Activated CD4-positive, alpha-beta memory T cell treated with anti-CD3 and anti-CD28 coated beads, Interleukin-2, amount 10 ng/mL, durations not matched to agents 7 days and 5 days (primary cell): Measurements from ENCODE around the gene C16orf82. TPM values are rescaled to one million over a fixed set of nuclear protein-coding genes. Genes with fewer than 3 reads are reported as not detected.

Source experiments
- CTCF ChIA-PET: fragments of 350-600 bp; sonication (Branson Sonifier 250); formaldehyde crosslinking; loops from one replicate; lab custom pipeline; 2021; ENCODE audit warnings: antibody characterized with exemption, inconsistent platforms; lab: Charles Lee
- POLR2A ChIA-PET: fragments of 350-600 bp; sonication (Branson Sonifier 250); formaldehyde crosslinking; loops from one replicate; lab custom pipeline; 2021; ENCODE audit warnings: antibody characterized with exemption; lab: Charles Lee
- DNase-seq: peaks from one replicate; pipeline ENCODE4 v3.0.0-alpha.2; 2020
- H3K27ac Mint-ChIP-seq: one replicate; pipeline ENCODE4 v1.8.0; 2021; ENCODE audit warnings: mild to moderate bottlenecking, mixed read lengths
- H3K27me3 Mint-ChIP-seq: one replicate; pipeline ENCODE4 v1.8.0; 2021; ENCODE audit warnings: mixed read lengths
- H3K36me3 Mint-ChIP-seq: one replicate; pipeline ENCODE4 v1.8.0; 2021; ENCODE audit warnings: low read depth, mixed read lengths
- H3K4me1 Mint-ChIP-seq: one replicate; pipeline ENCODE4 v1.8.0; 2021; ENCODE audit warnings: mixed read lengths
- H3K4me3 Mint-ChIP-seq: one replicate; pipeline ENCODE4 v1.8.0; 2021; ENCODE audit warnings: mild to moderate bottlenecking, mixed read lengths
- H3K9me3 Mint-ChIP-seq: one replicate; pipeline ENCODE4 v1.8.0; 2021; ENCODE audit warnings: mixed read lengths
- total RNA-seq, 2 experiments: library from RNA; stranded (reverse); gene quantifications; one replicate each; pipeline ENCODE4 v1.2.3, GENCODE V29; 2021

Gene C16orf82
- not detected for total RNA-seq

DNA sequence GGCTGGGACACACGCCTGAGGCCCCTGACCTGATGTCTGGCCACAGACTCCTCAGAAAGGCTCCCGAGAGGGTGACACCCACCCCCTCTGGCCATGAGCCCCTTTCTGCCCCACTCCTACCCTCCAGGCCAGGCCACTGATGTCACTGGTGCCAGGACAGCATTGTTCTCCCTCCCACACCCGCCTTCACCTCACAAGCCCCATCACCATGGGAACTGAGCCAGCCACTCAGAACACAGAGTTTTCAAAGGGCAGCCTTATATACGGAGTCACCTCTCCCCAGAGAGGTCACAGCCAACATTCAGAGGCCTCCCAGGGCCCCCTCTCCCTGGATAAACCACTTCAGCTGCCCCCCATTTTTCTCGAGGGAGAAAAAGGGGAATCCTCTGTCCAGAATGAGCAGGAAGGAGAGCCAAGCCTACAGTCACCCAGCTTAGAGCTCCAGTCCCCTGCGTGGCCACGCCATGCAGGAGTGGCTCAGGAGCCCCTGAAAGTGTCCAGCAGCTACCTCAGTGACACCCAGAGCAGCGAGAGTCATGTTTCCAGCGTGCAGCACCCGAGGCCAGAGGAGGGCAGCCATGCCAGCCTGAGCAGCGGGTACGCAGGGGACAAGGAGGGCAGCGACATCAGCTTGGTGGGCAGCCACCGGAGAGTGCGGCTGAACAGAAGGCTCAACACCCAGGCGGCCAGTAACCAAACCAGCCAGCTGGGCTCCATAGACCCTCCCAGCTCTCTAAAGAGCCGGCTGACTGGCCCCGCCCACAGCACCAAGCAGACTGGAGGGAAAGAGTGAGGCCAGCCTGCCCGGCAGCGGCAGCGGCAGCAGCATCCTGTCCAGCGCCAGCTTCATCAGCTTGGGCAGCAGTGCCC is at the start of gene C16orf82:
Gene C16orf82, plus strand, starts transcription at position 260 of the 870 bp plus-strand sequence.
- H3K9me3 Mint-ChIP-seq, result no peaks in the 10 kb centered on the region
- H3K4me1 Mint-ChIP-seq, result no peaks in the 10 kb centered on the region
- H3K27ac Mint-ChIP-seq, result no peak within 1 kb of the TSS
- DNase-seq, result no peak
- ChIA-PET POLR2A (no interaction called here), CTCF (no interaction called here)
- no peak within 1 kb of the TSS for H3K4me3 Mint-ChIP-seq
- no peaks in the 10 kb centered on the region for H3K27me3 Mint-ChIP-seq
- no peaks in the 10 kb centered on the region for H3K36me3 Mint-ChIP-seq

DNA sequence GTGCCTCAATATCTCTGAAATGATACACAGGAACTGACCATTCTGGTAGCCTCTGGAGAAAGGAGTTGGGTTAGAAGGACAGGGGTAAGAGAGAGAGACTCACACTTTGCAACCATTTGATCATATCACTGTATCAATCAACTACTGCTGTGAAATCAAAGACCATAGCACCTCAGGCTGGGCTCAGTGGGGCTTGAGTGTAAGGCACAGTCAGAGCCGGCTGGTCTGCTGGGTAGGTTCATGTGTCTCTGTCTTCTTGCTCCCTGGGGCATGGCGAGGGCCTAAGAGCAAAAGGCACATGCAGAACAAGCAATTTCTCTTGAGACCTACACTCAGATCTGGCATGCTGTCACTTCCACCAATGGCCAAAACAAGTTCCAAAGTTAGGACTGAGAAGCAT is 46.7 kb upstream of the C16orf82 start:
- no peak overlapping the region for H3K4me3 Mint-ChIP-seq
- H3K9me3 Mint-ChIP-seq, result no peaks in the 10 kb centered on the region
- no peak overlapping the region for H3K27ac Mint-ChIP-seq
- ChIA-PET POLR2A (no interaction called here), CTCF (no interaction called here)
- H3K4me1 Mint-ChIP-seq, result no peaks in the 10 kb centered on the region
- H3K27me3 Mint-ChIP-seq, result no peaks in the 10 kb centered on the region
- no peaks in the 10 kb centered on the region for H3K36me3 Mint-ChIP-seq
- DNase-seq, result no peak

- Mint-ChIP-seq H3K4me3 (no peak overlapping the region), H3K9me3 (no peaks in the 10 kb centered on the region), H3K27ac (no peak overlapping the region), H3K36me3 (no peaks in the 10 kb centered on the region), H3K4me1 (no peaks in the 10 kb centered on the region), H3K27me3 (no peaks in the 10 kb centered on the region)
- POLR2A ChIA-PET, result no interaction called here
- CTCF ChIA-PET, result no interaction called here
- DNase-seq, result no peak
These were observed 42.7 kb upstream of the C16orf82 start for GRCh38 chr16:27024010-27024409.

DNA sequence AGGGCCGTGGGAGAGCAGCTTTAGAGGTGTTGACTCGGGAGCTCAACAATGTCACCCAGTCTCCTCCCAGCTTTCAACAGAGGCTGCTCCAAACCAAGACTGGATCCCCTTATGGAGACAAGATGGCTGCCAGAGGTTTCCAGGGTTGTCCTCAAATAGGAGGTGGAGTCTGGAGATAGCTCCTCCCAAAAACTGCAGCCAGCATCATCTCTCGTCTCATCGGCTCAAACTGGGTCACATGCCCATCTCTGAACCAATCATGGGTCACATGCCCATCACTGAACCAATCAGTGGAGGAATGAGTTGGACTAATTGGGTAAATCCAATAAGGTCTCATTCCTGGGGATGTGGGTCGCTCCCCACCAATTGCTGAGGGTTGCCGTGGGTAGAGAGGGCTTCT is 41.1 kb upstream of the C16orf82 start:
- Mint-ChIP-seq H3K36me3 (no peaks in the 10 kb centered on the region), H3K27ac (no peak overlapping the region), H3K27me3 (no peaks in the 10 kb centered on the region), H3K4me1 (no peaks in the 10 kb centered on the region), H3K9me3 (no peaks in the 10 kb centered on the region), H3K4me3 (no peak overlapping the region)
- no peak for DNase-seq
- ChIA-PET POLR2A (no interaction called here), CTCF (no interaction called here)

DNA sequence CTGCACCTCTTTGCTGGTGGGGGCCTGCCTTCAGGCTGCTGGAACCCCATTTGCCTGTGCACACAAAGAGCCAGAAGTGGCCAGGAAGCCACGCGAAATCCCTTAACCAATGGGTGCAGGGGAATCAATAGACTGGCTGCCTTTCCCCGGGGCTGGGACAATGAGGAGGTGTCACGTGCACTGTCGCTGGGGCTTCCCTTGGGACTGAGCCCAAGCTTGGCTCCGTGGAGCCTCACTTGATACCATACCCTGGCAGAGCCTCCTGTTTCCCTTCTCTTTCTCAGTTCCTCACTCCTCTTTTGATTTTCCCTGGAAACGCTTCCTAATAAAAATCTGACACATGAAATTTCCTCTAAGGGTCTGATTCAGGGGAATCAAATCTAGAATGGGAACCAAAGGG is 38.8 kb upstream of the C16orf82 start:
- no peaks in the 10 kb centered on the region for H3K9me3 Mint-ChIP-seq
- H3K4me3 Mint-ChIP-seq, result no peak overlapping the region
- H3K27me3 Mint-ChIP-seq, result no peaks in the 10 kb centered on the region
- H3K27ac Mint-ChIP-seq, result no peak overlapping the region
- DNase-seq, result no peak
- POLR2A ChIA-PET, result no interaction called here
- CTCF ChIA-PET, result no interaction called here
- H3K36me3 Mint-ChIP-seq, result no peaks in the 10 kb centered on the region
- H3K4me1 Mint-ChIP-seq, result no peaks in the 10 kb centered on the region

DNA sequence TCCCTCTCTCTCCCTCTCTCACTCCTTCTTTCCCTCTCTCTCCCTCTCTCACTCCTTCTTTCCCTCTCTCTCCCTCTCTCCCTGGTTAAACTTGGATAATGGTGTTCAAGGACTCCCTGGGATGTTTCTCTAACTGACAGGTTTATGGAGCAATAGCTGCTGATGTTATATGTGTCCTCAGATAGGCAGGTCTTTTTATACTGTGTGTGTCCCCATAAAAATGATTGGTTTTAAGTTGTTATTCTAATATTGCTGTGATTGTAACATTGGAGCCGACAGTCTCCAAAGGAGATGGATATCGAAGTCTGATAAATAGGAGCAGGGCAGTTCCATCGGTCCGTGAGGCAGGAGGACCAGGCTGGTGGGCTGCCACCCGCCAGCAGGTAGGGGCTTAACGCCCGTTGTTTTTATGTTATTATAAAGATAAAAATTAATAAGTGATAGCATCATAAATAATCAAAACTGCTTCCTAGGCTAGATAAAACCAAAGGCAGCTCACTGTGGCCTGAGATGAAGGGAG is 38.1 kb upstream of the C16orf82 start:
- DNase-seq, result no peak
- Mint-ChIP-seq H3K4me3 (no peak overlapping the region), H3K27ac (no peak overlapping the region), H3K27me3 (no peaks in the 10 kb centered on the region), H3K36me3 (no peaks in the 10 kb centered on the region), H3K4me1 (no peaks in the 10 kb centered on the region), H3K9me3 (no peaks in the 10 kb centered on the region)
- CTCF ChIA-PET, result no interaction called here
- POLR2A ChIA-PET, result no interaction called here

GRCh38 chr16:27029525-27029924 is 37.2 kb upstream of the C16orf82 start:
- CTCF ChIA-PET, result no interaction called here
- H3K27me3 Mint-ChIP-seq, result no peaks in the 10 kb centered on the region
- H3K9me3 Mint-ChIP-seq, result no peaks in the 10 kb centered on the region
- H3K4me1 Mint-ChIP-seq, result no peaks in the 10 kb centered on the region
- H3K36me3 Mint-ChIP-seq, result no peaks in the 10 kb centered on the region
- POLR2A ChIA-PET, result no interaction called here
- no peak for DNase-seq
- no peak overlapping the region for H3K27ac Mint-ChIP-seq
- no peak overlapping the region for H3K4me3 Mint-ChIP-seq

DNA sequence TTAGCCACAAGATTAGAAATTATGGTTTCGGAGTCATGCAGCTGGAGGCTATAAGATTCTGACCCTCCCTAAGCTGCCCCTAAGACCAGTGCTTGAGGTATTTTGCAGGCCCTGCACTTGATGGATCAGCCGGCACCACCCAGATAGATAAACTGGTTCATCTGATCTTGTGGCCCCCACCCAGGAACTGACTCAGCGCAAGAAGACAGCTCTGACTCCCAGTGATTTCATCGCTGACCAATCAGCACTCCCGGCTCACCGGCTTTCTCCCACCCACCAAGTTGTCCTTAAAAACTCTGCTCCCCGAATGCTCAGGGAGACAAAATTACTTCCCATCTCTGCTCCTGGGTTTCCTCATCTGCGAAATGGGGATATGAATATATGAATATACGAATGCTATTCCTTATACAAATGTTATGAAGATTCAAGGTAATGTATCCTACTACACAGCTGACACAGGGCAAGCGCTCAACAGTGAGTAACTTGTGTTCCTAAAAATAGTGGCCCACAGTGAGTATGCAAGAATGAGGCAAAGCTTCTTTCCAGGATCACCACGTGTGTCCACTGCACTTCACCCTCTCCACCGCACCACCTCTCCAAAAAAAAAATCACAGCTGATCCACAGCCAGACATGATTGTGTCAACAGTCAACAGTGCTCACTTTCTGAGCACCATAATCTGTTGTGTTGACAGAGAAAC is 33.3 kb upstream of the C16orf82 start:
- ChIA-PET CTCF (no interaction called here), POLR2A (no interaction called here)
- no peak for DNase-seq
- Mint-ChIP-seq H3K27me3 (peaks cover 12% of the 10 kb centered on the region), H3K4me3 (no peak overlapping the region), H3K36me3 (no peaks in the 10 kb centered on the region), H3K4me1 (no peaks in the 10 kb centered on the region), H3K27ac (no peak overlapping the region), H3K9me3 (no peaks in the 10 kb centered on the region)

DNA sequence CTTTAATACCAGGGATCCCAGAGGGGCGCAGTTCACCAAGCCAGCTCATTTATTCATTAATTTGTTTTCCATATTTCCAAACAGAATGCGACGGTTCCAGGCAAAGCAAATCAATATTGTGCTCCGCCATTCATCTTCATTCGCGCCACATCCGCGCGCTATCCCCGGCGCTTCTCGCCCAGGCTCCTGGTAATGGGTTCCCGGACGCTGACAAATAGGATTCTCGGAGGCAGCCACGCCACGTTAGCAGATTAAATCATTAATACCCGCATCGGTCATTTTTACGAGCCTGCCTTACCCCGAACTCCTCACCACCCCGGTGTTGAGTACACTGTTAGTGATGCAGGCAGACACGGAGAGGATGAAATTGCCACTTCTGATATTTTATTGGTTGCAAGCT is 26.0 kb upstream of the C16orf82 start:
- Mint-ChIP-seq H3K36me3 (no peaks in the 10 kb centered on the region), H3K27ac (no peak overlapping the region), H3K27me3 (peaks cover 15% of the 10 kb centered on the region), H3K4me3 (no peak overlapping the region), H3K4me1 (no peaks in the 10 kb centered on the region), H3K9me3 (no peaks in the 10 kb centered on the region)
- ChIA-PET CTCF (no interaction called here), POLR2A (no interaction called here)
- no peak for DNase-seq

- DNase-seq, result no peak
- H3K4me1 Mint-ChIP-seq, result no peaks in the 10 kb centered on the region
- CTCF ChIA-PET, result no interaction called here
- peaks cover 3% of the 10 kb centered on the region for H3K27me3 Mint-ChIP-seq
- no peak overlapping the region for H3K27ac Mint-ChIP-seq
- H3K4me3 Mint-ChIP-seq, result no peak overlapping the region
- POLR2A ChIA-PET, result no interaction called here
- no peaks in the 10 kb centered on the region for H3K9me3 Mint-ChIP-seq
- H3K36me3 Mint-ChIP-seq, result no peaks in the 10 kb centered on the region
These were observed 19.7 kb upstream of the C16orf82 start for GRCh38 chr16:27046958-27047518.

GRCh38 chr16:27048316-27048715 is 18.4 kb upstream of the C16orf82 start:
- no peak for DNase-seq

DNA sequence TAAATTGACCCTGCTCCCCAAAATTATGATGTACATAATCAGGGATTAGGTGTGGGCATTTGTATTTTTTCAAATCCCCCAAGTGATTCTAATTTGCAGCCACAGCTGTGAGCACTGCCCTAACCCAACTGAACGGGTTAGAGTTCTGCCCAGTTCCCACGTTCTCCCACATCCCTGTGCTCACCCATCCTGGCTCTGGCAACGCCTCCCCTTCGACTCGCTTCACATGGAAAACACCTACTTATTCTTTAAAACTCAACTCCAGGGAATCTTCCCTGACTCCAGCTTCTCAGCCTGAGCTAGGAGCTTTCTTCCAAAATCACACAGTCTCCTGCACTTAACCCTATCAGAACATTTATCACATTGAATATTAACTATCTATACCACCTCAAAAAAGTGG is 17.6 kb upstream of the C16orf82 start:
- no peak overlapping the region for H3K4me3 Mint-ChIP-seq
- CTCF ChIA-PET, result no interaction called here
- no peak overlapping the region for H3K27ac Mint-ChIP-seq
- H3K4me1 Mint-ChIP-seq, result no peaks in the 10 kb centered on the region
- no peaks in the 10 kb centered on the region for H3K36me3 Mint-ChIP-seq
- H3K27me3 Mint-ChIP-seq, result no peaks in the 10 kb centered on the region
- POLR2A ChIA-PET, result no interaction called here
- no peak for DNase-seq
- no peaks in the 10 kb centered on the region for H3K9me3 Mint-ChIP-seq

More at GRCh38 chr16:27048316-27048715, 18.4 kb upstream of the C16orf82 start:
- Mint-ChIP-seq H3K36me3 (no peaks in the 10 kb centered on the region), H3K4me3 (no peak overlapping the region), H3K27me3 (no peaks in the 10 kb centered on the region), H3K4me1 (no peaks in the 10 kb centered on the region), H3K27ac (no peak overlapping the region), H3K9me3 (no peaks in the 10 kb centered on the region)
- CTCF ChIA-PET, result no interaction called here
- POLR2A ChIA-PET, result no interaction called here

- no peak overlapping the region for H3K4me3 Mint-ChIP-seq
- POLR2A ChIA-PET, result no interaction called here
- H3K4me1 Mint-ChIP-seq, result no peaks in the 10 kb centered on the region
- H3K36me3 Mint-ChIP-seq, result no peaks in the 10 kb centered on the region
- H3K9me3 Mint-ChIP-seq, result no peaks in the 10 kb centered on the region
- no peak overlapping the region for H3K27ac Mint-ChIP-seq
- no peak for DNase-seq
- no peaks in the 10 kb centered on the region for H3K27me3 Mint-ChIP-seq
- CTCF ChIA-PET, result no interaction called here
These were observed 14.7 kb upstream of the C16orf82 start for GRCh38 chr16:27052007-27052406.
